Measurements from ENCODE around the gene RPL10. TPM values are rescaled to one million over a fixed set of nuclear protein-coding genes. Genes with fewer than 3 reads are reported as not detected.

The RPL10 gene
- total and polyA plus RNA-seq, 11 donors = 1,381 to 5,995 (median 2,140) TPM

DNA sequence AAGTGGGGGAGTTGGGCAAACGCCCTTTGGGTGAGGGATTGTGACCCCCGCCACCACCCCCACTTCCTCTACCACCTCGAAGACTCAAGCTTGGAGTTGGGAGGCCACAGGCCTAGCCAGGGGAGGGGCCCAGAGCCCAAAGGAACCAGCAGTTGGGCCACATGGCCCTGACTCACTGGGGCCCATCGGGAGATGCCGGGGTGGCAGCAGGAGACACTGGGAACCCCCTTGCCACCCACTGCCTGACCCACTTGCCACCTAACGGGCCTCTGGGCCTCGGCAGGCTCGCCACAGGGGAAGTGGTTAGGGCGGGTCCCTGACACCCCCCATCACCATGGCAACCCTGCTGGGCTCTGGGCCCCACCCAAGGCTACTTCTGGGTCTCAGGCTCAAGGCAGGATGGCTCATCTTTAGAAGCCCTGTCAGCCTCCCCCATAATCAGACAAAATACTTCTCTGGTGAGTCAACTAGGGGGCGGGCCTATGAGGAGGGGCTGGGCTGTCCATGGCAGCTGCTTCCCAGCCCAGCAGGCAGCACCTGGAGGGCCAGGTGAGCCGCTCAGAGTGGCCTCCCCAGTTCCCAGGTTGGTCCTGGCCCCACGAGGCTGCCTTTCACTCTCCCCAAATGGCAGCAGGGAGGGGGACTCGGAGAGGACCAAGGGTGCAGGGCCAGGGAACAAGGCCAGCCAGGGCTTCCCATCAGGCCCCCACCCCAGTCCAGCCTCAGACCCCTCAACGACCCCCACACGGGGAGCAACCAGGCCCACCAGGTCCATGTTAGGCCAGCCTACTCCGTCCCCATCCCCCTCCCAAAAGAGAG, 29.3 kb upstream of the RPL10 start:
- Histone ChIP-seq H3K27me3 (no peaks in the 10 kb centered on the region), H3K27ac (peak overlapping the region; percentile 78 to 100 (median 96)), H3K4me1 (peaks cover 0 to 55% (median 29%) of the 10 kb centered on the region in 12 donors), H3K9me3 (no peaks in the 10 kb centered on the region), H3K4me3 (peak overlapping the region; percentile 25 to 99 (median 82)), H3K36me3 (peaks cover 0 to 45% (median 41%) of the 10 kb centered on the region in 9 donors)
- no peak for TF ChIP-seq POLR2A (IDR thresholded peaks at IDR 0.05)
- TF ChIP-seq, protein P1, sequence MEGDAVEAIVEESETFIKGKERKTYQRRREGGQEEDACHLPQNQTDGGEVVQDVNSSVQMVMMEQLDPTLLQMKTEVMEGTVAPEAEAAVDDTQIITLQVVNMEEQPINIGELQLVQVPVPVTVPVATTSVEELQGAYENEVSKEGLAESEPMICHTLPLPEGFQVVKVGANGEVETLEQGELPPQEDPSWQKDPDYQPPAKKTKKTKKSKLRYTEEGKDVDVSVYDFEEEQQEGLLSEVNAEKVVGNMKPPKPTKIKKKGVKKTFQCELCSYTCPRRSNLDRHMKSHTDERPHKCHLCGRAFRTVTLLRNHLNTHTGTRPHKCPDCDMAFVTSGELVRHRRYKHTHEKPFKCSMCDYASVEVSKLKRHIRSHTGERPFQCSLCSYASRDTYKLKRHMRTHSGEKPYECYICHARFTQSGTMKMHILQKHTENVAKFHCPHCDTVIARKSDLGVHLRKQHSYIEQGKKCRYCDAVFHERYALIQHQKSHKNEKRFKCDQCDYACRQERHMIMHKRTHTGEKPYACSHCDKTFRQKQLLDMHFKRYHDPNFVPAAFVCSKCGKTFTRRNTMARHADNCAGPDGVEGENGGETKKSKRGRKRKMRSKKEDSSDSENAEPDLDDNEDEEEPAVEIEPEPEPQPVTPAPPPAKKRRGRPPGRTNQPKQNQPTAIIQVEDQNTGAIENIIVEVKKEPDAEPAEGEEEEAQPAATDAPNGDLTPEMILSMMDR (IDR thresholded peaks at IDR 0.05) = no peak
- ATAC-seq (peak; percentile 31 to 55 (median 44)), DNase-seq (peak; percentile 73 to 84 (median 82))
- 1 to 44% (median 20%) methylated on average over 2 to 16 of the region's 16 CpGs for WGBS, 4 donors
- intact Hi-C loops (cut with DNase I) = no loop called here

DNA sequence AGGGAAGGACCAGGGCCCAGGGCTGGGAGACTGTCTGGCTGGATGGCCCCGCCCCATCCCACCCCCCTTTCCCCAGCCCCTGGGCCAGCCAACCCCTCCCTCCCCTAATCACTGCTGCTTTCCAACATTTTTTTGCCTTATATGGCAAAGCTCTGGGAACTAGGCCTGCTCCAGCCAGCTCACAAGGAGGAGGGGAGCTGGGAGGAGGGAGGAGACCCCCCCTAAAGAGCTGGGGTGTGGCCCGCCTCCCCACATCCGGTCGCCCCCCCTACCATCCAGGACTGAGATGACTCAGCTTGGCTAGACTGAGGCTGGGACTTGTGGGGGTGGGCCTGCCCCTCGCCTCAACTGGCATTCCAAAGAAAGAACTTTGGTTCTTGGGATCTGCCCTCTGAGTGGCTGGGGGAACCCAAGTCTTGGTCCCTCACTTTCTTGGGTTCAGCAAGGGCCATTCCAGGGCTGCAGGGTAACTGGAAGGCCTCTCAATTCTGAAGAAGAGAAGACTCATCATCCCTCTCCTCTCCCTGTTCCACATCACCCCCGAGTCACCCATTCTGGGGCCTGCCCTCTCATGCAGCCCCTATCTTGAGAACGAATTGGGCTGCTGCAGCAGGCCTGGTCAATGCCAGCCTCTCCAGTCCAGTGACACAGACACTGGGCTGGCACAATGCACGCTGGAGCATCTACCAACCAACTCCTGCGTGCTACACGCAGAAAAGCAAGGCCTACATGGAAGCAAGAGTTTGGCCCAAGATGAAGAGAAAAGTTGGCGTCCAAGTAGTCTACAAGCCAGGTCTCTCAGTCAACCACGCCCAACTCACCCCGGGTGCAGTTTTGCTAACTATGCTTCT, 28.5 kb upstream of the RPL10 start:
- ATAC-seq (peak; percentile 54 to 76 (median 67)), DNase-seq (peak; percentile 85 to 92 (median 88))
- Histone ChIP-seq H3K9me3 (no peaks in the 10 kb centered on the region), H3K27ac (peak overlapping the region; percentile 78 to 100 (median 96)), H3K36me3 (peaks cover 0 to 37% (median 33%) of the 10 kb centered on the region in 9 donors), H3K27me3 (no peaks in the 10 kb centered on the region), H3K4me3 (peak overlapping the region; percentile 73 to 99 (median 82)), H3K4me1 (peaks cover 0 to 60% (median 33%) of the 10 kb centered on the region in 12 donors)
- WGBS, 4 donors = 0 to 51% (median 18%) methylated on average over 10 to 13 of the region's 13 CpGs
- intact Hi-C loops (cut with DNase I) = loop anchor here in 2 of 10 donors (5.0 to 10.0 kb wide), 2 partner anchors 65 to 163 kb away; partner anchors contain the start of gene GDI1 (in 1 of the 2)
- TF ChIP-seq, protein P1 (IDR thresholded peaks at IDR 0.05) = no peak
- peak in 1 of 2 donors; percentile 53 for TF ChIP-seq POLR2A (IDR thresholded peaks at IDR 0.05)

DNA sequence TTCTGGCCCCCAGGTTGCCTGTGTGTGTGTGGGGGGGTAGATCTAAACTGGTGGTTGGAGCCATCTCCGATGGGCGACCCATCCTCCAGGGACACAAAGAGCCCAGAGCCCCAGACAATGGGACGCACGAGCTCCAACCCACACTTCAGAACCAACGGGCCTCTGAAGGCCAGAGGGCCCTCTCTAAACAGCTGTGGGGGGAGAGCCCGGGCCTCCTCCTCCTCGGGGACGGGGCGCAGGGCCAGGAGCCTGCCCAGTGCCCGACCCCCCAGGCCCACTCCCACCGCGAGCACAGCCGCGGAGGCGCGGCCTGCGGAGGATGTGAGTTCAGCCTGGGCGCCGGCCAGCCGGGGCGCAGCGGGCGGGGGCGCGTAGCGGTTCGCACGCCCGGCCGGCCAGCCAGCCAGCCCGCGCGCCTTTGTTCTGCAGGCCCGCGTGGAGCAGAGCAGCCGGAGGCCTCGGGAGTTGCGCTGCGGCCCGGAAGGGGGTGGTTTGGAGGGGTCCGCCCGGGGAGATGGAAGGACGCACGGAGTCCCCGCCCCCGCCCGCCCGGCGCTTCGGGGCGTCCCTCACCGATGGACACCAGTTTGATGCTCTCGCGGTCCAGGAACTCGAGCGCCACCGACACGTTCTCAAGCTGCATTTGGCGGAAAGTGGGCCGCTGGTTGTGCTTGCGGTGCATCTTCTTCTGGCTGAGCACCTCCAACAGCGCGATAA, 27.7 kb upstream of the RPL10 start:
- DNase-seq (peak in 1 of 5 donors; percentile 63), ATAC-seq (peak in 1 of 4 donors; percentile 1)
- peak overlapping the region; percentile 73 to 99 (median 82) for H3K4me3 ChIP-seq
- H3K36me3 ChIP-seq = peaks cover 0 to 29% (median 25%) of the 10 kb centered on the region in 9 donors
- 0 to 51% (median 20%) methylated on average over 8 to 63 of the region's 63 CpGs for WGBS, 4 donors
- H3K27me3 ChIP-seq = no peaks in the 10 kb centered on the region
- no peak for TF ChIP-seq POLR2A (IDR thresholded peaks at IDR 0.05)
- TF ChIP-seq, protein P1 (IDR thresholded peaks at IDR 0.05) = no peak
- H3K9me3 ChIP-seq = no peaks in the 10 kb centered on the region
- peaks cover 0 to 64% (median 33%) of the 10 kb centered on the region in 12 donors for H3K4me1 ChIP-seq
- intact Hi-C loops (cut with DNase I) = loop anchor here in 2 of 10 donors (5.0 to 10.0 kb wide), 2 partner anchors 64 to 162 kb away; partner anchors contain the start of gene GDI1 (in 1 of the 2)
- peak overlapping the region; percentile 78 to 100 (median 96) for H3K27ac ChIP-seq

All from heart left ventricle (tissue), 16 donors.